ENCODE results near the gene TBC1D22A. TPM values are rescaled to one million over a fixed set of nuclear protein-coding genes. Genes with fewer than 3 reads are reported as not detected.
A peak's percentile ranks its signal among the peaks of the same experiment; 100 is the strongest.

TBC1D22A gene
- total RNA-seq, 3 donors from 2014 or later: 19.0 to 23.6 (median 23.6) TPM

DNA sequence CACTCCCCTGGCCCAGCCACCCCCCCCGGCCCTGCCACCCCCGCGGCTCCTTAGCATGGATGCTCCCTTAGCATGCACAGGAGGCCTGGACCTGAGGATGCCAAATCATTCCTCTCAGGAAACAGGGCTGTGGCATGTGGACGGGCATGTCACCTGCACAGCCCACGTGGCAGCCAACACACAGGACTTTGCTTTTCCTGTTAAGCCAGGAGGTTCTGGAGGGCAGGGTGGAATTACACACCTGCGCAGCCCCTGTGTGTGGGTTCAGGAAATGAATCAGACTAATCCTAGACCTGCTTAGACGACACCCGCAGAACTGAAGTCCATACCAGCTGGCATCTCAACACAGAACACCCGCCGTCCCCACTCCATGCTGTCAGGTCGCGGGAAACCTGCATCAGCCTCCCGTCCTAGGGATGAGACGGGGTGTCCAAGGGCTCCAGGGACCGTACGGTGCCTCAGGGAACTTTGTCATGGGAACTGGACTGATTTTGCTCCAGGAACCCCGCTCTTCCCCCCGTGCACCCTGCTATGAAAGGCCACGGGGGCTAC lies 34.6 kb upstream of the TBC1D22A start:
- no peaks in the 10 kb centered on the region for H3K9me3 ChIP-seq
- no peaks in the 10 kb centered on the region for H3K27me3 ChIP-seq
- H3K27ac ChIP-seq: no peak overlapping the region
- no peaks in the 10 kb centered on the region for H3K36me3 ChIP-seq
- no peak for DNase-seq (ENCODE audit: low spot score in 2 of 2)
- TF ChIP-seq POLR2AphosphoS5 (IDR thresholded peaks at IDR 0.05) (no peak), CTCF (IDR thresholded peaks at IDR 0.05) (no peak), POLR2A (IDR thresholded peaks at IDR 0.05) (no peak)
- intact Hi-C loops (cut with DNase I; ENCODE audit: low total_unique reads): no loop called here
- H3K4me1 ChIP-seq: peaks cover 2 to 17% of the 10 kb centered on the region in 2 donors
- no peak overlapping the region for H3K4me3 ChIP-seq

GRCh38 chr22:46728470-46728869 lies 34.0 kb upstream of the TBC1D22A start:
- H3K4me1 ChIP-seq: peaks cover 2 to 17% of the 10 kb centered on the region in 2 donors
- no peak overlapping the region for H3K27ac ChIP-seq
- H3K4me3 ChIP-seq: no peak overlapping the region
- intact Hi-C loops (cut with DNase I; ENCODE audit: low total_unique reads): no loop called here
- H3K9me3 ChIP-seq: no peaks in the 10 kb centered on the region
- no peak for DNase-seq (ENCODE audit: low spot score in 2 of 2)
- no peaks in the 10 kb centered on the region for H3K27me3 ChIP-seq
- TF ChIP-seq POLR2AphosphoS5 (IDR thresholded peaks at IDR 0.05): no peak
- TF ChIP-seq CTCF (IDR thresholded peaks at IDR 0.05): no peak
- TF ChIP-seq POLR2A (IDR thresholded peaks at IDR 0.05): no peak
- no peaks in the 10 kb centered on the region for H3K36me3 ChIP-seq

DNA sequence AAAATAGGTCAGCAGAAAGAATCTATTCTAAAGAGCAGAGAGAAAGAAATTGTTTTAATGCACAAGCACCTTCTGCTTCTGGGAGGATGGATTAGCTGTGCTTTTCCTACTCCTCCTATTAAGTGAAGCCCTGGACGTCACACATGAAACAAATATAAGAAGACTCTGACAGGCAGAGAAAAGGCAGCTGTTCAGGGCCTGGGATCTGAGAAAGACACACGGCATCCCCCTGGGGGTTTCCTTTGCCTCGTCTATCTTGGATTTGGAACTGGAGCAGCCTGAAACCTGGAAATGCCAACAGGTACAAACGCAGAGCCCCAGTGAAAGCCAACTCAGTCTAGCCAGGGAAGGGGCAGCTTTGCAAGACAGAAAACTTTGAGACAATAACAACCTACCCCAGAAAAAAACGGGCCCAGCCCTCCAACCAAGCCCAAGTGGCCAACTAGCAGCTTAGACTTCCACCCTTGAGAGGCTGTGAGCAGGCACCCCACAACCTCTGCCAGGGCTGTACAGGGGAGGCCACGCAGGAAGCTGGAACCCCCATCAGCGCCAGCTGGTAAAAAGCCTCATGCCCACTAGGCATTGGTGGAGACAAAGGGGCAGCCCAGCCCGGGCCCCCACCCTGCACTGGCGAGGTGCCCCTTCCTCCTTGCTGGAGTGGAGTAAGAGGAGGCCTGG lies 31.7 kb upstream of the TBC1D22A start:
- intact Hi-C loops (cut with DNase I; ENCODE audit: low total_unique reads): no loop called here
- H3K4me1 ChIP-seq: peaks cover 6 to 18% of the 10 kb centered on the region in 2 donors

DNA sequence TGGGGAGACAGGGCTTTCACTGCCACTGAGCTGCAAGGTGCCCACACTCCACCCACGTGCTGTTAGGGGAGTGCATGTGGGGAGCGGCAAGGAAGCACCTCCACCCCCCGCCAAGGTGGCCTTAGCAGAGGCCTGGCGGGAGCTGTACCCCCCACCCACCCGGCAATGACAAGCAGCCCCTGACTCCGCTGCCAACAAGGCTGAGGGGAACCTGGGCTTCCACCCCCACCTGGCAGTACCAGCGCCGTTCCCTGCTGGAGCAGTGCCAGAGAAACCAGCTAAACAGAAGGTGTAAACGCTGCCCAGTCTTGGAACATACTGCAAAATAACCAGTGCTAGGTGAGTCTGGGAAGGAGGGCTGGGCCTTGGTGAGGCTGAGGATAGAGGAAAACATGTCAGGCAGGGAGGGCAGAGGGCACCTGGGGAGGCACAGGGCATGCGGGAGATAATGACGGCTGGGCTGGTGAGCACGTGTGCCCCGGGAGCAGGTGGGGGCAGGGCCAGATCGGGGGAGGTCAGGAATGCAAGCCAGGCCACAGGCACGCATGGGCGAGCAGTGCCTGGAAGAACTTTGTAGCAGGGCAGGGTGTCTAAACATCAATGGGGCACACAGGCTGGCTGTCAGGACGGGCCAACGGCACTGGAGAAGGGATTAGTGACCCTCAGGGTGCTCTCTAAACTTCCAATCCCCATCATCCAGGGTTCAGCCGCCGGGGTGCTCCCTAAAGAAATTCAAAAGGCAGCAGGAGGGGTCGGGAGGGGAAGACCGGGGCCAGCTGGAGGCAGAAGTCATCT lies 31.0 kb upstream of the TBC1D22A start:
- H3K36me3 ChIP-seq: no peaks in the 10 kb centered on the region
- H3K4me1 ChIP-seq: peaks cover 12 to 24% of the 10 kb centered on the region in 2 donors
- H3K27ac ChIP-seq: peak overlapping the region; percentile 80 to 83
- no peaks in the 10 kb centered on the region for H3K9me3 ChIP-seq
- DNase-seq (ENCODE audit: low spot score in 2 of 2): peak in 1 of 2 donors; percentile 79
- TF ChIP-seq CTCF (IDR thresholded peaks at IDR 0.05) (no peak), POLR2AphosphoS5 (IDR thresholded peaks at IDR 0.05) (peak in 2 of 3 donors; percentile 38 to 45)
- peak overlapping the region in 2 of 3 donors; percentile 3 to 6 for H3K4me3 ChIP-seq
- no peaks in the 10 kb centered on the region for H3K27me3 ChIP-seq
- intact Hi-C loops (cut with DNase I; ENCODE audit: low total_unique reads): no loop called here

More for the DNA sequence above, 31.7 kb upstream of the TBC1D22A start:
- no peaks in the 10 kb centered on the region for H3K36me3 ChIP-seq
- TF ChIP-seq CTCF (IDR thresholded peaks at IDR 0.05): no peak
- no peak for TF ChIP-seq POLR2A (IDR thresholded peaks at IDR 0.05)
- H3K27me3 ChIP-seq: no peaks in the 10 kb centered on the region
- H3K27ac ChIP-seq: peak overlapping the region; percentile 80 to 83
- no peak for DNase-seq (ENCODE audit: low spot score in 2 of 2)
- peak overlapping the region in 2 of 3 donors; percentile 3 to 6 for H3K4me3 ChIP-seq
- H3K9me3 ChIP-seq: no peaks in the 10 kb centered on the region

GRCh38 chr22:46732041-46732379 lies 30.4 kb upstream of the TBC1D22A start:
- DNase-seq (ENCODE audit: low spot score in 2 of 2): no peak
- intact Hi-C loops (cut with DNase I; ENCODE audit: low total_unique reads): no loop called here
- Histone ChIP-seq H3K9me3 (no peaks in the 10 kb centered on the region), H3K27me3 (no peaks in the 10 kb centered on the region), H3K27ac (peak overlapping the region; percentile 80 to 83), H3K36me3 (no peaks in the 10 kb centered on the region), H3K4me3 (no peak overlapping the region), H3K4me1 (peaks cover 12 to 24% of the 10 kb centered on the region in 2 donors)
- TF ChIP-seq POLR2AphosphoS5 (IDR thresholded peaks at IDR 0.05): no peak
- TF ChIP-seq CTCF (IDR thresholded peaks at IDR 0.05): no peak
- TF ChIP-seq POLR2A (IDR thresholded peaks at IDR 0.05): no peak
